Erythroblast (primary cell): ENCODE results near the gene STEAP3.

Source experiments
- DNase-seq, 2 experiments: peaks; one replicate each; lab custom pipeline; 2025; lab: John Stamatoyannopoulos, UW
- GATA1 ChIP-seq: IDR thresholded peaks from 2 replicates; pipeline ENCODE4 v1.6.1; 2011; ENCODE audit warnings: low read depth, mild to moderate bottlenecking, control low read depth, low read length, moderate library complexity
- POLR2A ChIP-seq: IDR thresholded peaks from 2 replicates; pipeline ENCODE4 v1.6.1; 2011; ENCODE audit warnings: mild to moderate bottlenecking, low read length

STEAP3 gene

DNA sequence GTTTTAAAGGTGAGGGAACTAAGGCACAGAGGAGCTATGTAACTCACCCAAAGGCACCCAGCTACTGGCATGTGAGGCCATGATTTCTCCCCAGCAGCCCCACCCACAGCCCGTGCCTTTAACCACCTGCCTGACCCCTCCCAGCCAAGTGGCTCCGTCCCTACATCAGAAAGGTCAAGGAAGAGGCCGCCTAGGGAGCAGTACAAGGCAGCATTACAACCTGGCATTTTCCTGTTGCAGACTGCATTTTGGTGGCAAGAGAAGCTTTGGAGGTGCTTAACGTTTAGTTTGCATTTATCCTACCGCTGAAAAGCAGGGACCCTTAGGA lies 17.5 kb downstream of the STEAP3 start:
- no peak for DNase-seq
- TF ChIP-seq GATA1, result no peak
- no peak for TF ChIP-seq POLR2A

DNA sequence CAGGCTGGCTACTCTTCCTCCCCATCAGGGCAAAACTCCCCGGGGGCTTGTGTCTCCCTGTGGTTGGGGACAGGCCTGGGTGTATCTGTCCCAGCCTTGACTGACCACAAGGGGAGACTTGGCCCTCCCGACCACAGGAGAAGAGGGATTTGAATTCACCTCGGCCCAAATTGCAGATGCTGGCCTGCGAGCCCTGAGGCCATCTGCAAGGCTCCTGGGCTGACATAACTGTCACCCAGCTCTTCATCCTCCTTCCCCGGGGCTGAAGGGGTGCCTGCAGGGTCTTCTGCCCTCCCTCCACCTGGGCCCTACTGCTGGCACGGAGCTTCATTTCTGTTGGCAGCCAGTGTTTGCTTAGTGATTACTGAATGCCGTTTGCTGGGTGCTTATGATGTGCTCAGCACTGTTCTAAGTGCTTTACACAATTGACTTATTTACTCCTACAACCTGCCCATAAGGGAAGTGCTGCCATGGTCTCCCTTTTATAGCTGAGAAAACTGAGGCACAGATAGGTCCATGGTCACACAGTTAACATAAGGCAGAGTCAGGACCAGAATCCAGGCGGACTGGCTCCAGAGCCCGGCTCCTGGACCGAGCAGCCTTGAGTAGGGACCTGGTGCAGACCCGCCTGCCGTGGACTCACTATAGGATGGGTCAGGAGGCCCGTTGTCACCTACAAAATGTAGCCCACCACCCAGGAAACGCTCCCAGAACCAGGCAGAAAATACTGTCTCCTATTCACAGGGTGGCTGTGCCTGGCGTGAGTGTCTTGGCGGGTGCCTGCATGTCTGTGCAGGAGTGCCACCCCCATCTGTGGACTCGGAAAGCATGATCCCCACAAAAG lies 18.9 kb downstream of the STEAP3 start:
- no peak for DNase-seq

DNA sequence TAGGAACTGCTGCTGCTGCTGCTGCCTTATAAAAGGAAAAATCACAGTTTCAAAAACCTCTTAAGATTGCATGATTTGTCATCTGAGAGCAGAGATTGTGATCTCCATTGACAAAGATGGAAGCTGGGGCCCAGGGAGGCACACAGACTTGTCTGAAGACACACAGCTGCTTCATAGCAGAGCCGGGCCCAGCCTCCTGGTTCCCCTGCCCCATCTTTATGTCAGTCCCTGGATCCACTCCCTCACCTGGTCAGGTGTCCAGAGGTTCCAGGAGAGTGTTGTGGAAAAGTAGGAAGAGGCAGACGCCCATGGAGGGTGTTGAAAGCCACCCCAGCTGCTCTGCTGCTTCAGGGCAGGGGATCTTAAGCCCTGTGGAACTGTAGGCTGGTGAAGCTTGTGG lies 20.0 kb downstream of the STEAP3 start:
- no peak for TF ChIP-seq POLR2A
- no peak for TF ChIP-seq GATA1
- no peak for DNase-seq

More for the DNA sequence above, 18.9 kb downstream of the STEAP3 start:
- no peak for TF ChIP-seq GATA1

DNA sequence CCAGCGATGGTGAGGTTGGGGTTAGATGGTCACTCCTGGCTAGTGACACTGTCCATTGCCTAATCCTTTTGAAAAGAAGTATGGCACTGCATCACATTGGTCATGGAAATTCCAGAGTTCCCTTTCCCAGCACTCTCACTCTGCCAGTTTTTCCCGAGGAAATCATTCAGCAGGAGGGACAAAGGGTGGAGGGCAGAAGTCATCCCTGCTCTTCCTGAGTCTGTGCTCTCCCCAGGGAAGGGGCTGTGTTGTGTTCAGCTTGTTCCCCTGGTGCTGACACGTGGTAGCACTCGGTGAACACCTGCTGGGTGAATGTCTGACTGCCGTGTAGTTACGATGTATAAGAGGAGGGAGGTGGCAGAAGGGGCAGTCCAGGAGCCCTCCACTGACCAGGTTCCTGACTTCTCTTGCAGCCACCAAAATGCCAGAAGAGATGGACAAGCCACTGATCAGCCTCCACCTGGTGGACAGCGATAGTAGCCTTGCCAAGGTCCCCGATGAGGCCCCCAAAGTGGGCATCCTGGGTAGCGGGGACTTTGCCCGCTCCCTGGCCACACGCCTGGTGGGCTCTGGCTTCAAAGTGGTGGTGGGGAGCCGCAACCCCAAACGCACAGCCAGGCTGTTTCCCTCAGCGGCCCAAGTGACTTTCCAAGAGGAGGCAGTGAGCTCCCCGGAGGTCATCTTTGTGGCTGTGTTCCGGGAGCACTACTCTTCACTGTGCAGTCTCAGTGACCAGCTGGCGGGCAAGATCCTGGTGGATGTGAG lies 21.6 kb downstream of the STEAP3 start:
- no peak for TF ChIP-seq POLR2A
- TF ChIP-seq GATA1, result no peak
- DNase-seq, result no peak

DNA sequence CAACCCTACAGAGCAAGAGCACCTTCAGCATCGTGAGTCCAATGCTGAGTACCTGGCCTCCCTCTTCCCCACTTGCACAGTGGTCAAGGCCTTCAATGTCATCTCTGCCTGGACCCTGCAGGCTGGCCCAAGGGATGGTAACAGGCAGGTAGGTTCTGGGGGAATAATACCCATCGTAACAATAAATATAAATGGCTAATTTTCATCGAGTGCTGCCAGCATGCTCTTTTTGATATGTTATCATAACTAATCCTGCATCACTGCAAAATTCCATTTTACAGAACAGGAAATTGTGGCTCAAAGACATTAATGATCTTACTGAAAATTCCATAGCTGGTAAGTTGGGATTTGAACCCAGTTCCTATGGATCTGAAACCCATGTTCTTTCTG lies 22.2 kb downstream of the STEAP3 start:
- TF ChIP-seq GATA1 (no peak), POLR2A (no peak)
- DNase-seq, result no peak

DNA sequence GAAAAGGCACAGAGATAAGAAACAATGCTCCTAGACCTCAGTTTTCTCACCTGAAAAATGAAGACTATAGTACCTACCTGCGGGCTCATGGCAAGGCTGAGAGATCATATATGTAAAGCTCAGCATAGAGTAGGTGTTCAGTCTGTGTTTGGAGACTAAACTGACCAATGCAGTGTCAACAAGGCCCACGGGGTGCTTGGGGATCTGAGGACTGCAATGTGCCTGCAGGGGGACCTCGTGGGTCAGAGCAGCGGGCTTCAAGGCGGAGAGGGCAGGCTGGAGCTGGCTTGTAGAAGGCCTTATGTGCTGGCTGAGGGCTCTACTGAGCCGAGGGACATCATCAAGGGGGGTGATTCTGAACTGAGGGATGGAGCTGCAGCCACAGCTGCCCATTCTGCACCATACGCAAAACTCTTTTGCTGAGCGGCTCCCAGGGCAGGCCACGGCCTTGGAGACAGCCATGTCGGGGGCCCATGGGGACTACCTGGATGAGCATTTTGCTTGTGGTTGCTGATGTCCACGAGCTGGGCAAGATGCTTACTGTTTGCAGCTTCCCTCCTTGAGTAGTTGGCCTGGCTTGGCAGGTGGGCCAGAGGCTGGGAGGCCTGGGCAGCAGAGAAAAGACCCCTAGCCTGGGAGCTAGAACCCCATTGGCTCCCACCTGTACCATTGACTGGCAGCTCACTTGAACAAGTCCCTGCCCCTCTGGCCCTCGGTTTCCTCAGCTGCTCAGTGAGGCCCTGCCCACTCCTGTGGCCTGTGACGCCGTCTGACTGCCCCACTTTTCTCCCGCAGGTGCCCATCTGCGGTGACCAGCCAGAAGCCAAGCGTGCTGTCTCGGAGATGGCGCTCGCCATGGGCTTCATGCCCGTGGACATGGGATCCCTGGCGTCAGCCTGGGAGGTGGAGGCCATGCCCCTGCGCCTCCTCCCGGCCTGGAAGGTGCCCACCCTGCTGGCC lies 23.5 kb downstream of the STEAP3 start:
- no peak for DNase-seq
- no peak for TF ChIP-seq POLR2A
- no peak for TF ChIP-seq GATA1

DNA sequence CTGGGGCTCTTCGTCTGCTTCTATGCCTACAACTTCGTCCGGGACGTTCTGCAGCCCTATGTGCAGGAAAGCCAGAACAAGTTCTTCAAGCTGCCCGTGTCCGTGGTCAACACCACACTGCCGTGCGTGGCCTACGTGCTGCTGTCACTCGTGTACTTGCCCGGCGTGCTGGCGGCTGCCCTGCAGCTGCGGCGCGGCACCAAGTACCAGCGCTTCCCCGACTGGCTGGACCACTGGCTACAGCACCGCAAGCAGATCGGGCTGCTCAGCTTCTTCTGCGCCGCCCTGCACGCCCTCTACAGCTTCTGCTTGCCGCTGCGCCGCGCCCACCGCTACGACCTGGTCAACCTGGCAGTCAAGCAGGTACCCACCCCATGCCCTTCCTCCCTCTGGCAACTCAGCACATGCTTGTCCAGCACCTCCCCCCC lies 24.2 kb downstream of the STEAP3 start:
- DNase-seq, result no peak
- TF ChIP-seq POLR2A, result no peak
- TF ChIP-seq GATA1, result no peak

DNA sequence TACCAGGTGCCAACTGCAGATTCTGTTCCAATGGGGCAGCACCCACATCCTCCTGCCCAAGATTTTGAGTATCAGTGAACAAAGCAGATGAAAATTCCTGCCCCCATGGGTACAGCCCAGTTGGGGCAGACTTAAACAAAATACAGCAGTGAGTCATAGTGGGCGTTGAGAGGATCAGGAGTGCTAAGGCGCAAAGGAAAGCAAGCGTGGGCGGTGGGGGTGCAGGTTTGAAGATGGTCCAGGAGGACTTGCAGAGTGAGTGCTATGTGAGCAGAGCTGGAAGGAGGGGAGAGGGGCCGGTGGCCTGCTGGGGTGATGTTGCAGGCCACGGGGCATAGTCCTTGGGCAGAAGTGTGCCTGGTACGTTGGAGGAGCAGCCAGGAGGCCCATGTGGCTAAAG lies 24.7 kb downstream of the STEAP3 start:
- no peak for DNase-seq

DNA sequence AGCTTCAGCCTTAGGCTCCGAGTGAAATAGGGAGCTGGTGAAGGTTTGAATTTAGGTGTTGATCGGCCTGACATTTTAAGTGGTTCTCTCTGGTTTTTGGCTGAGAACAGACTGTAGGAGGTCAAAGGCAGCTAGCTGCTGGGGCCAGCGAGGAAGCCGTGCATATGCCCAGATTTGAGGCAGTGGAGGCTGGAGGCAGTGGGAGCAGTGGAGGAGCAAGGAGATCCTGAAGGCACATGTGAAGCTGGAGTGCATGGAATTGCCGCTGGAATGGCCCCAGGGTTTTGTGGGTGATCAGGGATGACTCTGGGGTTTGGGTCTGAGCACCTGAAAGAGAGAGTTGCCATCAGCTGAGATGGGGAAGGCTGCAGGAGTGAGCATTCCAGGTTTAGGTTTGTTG lies 25.1 kb downstream of the STEAP3 start:
- no peak for TF ChIP-seq POLR2A
- no peak for TF ChIP-seq GATA1
- DNase-seq, result no peak

More for the DNA sequence above, 24.7 kb downstream of the STEAP3 start:
- no peak for TF ChIP-seq POLR2A
- no peak for TF ChIP-seq GATA1

DNA sequence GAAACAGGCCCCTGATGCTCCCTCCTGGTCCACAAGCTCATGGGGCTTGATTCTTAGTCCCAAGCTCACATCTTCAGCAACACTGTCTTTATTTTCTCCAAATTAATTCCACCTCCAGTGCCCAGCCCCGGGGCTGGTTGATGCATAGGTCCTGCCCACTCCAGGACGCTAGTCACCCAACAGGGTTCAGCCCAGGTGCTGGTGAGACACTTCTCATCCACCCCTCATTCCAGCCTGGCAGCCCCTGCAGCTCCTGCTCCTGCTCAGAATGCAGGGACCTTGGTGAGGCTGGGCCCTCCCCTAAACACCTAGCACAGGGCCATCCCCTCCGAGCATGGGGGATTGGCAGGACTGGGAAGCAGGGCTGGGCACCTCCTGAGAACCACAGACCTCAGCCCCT lies 25.7 kb downstream of the STEAP3 start:
- TF ChIP-seq GATA1, result no peak
- no peak for TF ChIP-seq POLR2A
- DNase-seq, result no peak

DNA sequence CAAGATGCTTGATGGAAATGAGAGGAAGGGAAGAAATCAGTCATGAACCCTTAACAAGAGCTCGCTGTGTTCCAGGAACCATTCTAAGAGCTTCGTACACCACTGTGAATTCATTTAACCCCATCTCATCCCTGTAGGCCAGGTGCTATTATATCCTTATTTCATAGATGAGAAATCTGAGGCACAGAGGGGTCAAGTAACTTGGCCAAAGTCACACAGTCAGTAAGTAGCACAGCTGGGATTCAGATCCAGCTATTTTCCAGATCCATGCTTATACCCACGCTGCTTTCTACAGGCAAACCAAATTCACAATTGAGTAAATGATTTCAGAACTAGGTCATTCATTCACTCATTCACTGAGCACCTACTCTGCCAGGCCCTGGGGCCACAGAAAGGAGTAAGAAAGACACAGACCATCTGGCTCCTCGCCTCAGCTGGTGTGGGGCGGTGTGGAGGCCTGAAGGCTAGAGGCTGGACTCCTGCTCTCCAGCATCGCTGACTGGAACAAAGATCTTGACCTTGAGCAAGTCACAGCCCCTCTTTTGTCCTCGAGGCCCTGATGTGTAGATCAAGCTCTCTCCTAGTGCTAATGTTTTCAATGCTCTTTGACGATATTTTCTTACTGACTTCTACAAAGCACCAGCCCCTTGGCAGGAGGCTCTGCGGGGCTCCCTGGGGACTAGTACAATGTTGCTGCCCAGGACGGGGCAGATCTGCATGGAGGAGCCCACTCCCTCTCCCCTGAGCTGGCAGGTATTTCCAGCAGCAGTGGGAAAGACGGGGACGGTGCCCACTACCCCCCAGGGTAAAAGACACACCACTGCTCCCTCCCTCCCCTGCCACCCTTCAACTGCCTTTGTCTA lies 26.5 kb downstream of the STEAP3 start:
- TF ChIP-seq POLR2A, result no peak
- no peak for TF ChIP-seq GATA1
- DNase-seq, result no peak

DNA sequence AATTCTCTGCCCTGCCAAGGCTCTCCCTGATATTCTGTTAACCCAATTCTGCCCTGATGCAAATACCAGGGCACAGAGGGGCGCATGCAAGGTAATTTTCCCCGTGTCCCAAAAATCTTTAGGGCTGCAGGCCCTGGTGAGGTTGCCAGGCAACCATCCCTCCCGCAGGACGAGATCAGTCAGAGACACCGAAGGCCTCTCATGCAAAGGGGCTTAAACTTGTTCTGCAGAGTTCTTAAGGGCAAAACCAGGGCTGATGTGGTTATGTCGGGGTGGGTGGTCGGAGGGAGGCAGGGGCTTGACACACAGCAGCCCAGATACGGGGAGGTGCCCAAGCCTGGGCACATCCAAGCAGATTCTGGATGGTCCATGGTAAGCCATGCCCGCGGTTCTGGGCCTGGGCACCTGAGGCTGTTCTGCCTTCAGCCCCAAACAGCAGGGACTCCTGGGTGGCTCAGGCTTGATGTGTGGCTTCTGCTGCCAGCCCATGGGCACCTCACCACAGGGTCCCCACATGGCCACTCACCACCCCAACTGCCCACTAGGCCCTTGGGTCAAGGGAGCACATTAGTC lies 27.2 kb downstream of the STEAP3 start:
- TF ChIP-seq GATA1 (no peak), POLR2A (no peak)

More for the DNA sequence above, 27.2 kb downstream of the STEAP3 start:
- no peak for DNase-seq
